OCI-LY1 (cell line): ENCODE results near the gene DOCK2.

Experiments used
- CTCF ChIP-seq: fragments of 200-600 bp; sonication (generic), shearing (Covaris generic); IDR thresholded peaks from 2 replicates; pipeline ENCODE4 v1.5.1; 2017; ENCODE audit warnings: mild to moderate bottlenecking, antibody characterized with exemption, low read length, moderate library complexity, mixed read lengths
- EZH2 ChIP-seq: fragments of 200-600 bp; sonication (generic), shearing (Covaris generic); IDR thresholded peaks from 2 replicates; pipeline ENCODE4 v1.8.0; 2017; ENCODE audit warnings: borderline replicate concordance, mixed run types, mild to moderate bottlenecking, antibody characterized with exemption, low read length, moderate library complexity, mixed read lengths

- no peak for TF ChIP-seq CTCF
- no peak for TF ChIP-seq EZH2
These were observed 5.7 kb upstream of the DOCK2 start for GRCh38 chr5:169631360-169631759.
